ENCODE measurements around the gene KIF26B.

Gene KIF26B

GRCh38 chr1:245466261-245466660 lies 311.5 kb downstream of the KIF26B start:
- WGBS (ENCODE audit: insufficient coverage), result 71% methylated on average over 7 of the region's 7 CpGs
- H3K27me3 ChIP-seq (replicated peaks in 2 of 5; ENCODE audit: control insufficient read depth in 4 of 5, insufficient read depth in 5 of 5, low read length in 4 of 5), result peaks cover 0 to 4% (median 0%) of the 10 kb centered on the region in 5 experiments
- ChIA-PET CTCF (interaction anchor here (0.6 kb wide), 1 partner anchor 760 kb away, joined by 3 read pairs; no protein-coding TSS in a partner anchor), POLR2A (no interaction called here)
- H3K4me3 ChIP-seq (ENCODE audit: control insufficient read depth in 1 of 7, extremely low read depth in 1 of 7, insufficient read depth in 4 of 7, low read depth in 2 of 7, low read length in 6 of 7), result no peak overlapping the region
- no peak for DNase-seq
- no peaks in the 10 kb centered on the region for H3K36me3 ChIP-seq (ENCODE audit: control insufficient read depth in 4 of 4, insufficient read depth in 4 of 4, low read length in 3 of 4)
- H3K4me1 ChIP-seq (ENCODE audit: control extremely low read depth in 1 of 4, control insufficient read depth in 4 of 4, insufficient read depth in 4 of 4, low read length in 3 of 4), result no peaks in the 10 kb centered on the region
- H3K9me3 ChIP-seq (ENCODE audit: control extremely low read depth in 1 of 5, control insufficient read depth in 4 of 5, insufficient read depth in 2 of 5, low read depth in 1 of 5, low read length in 4 of 5), result no peaks in the 10 kb centered on the region
- H3K27ac ChIP-seq (ENCODE audit: insufficient read depth in 1 of 2, low read depth in 1 of 2, low read length in 2 of 2, poor library complexity in 1 of 2, severe bottlenecking in 2 of 2), result no peak overlapping the region

GRCh38 chr1:245467804-245468203 lies 313.0 kb downstream of the KIF26B start:
- H3K9me3 ChIP-seq (ENCODE audit: control extremely low read depth in 1 of 5, control insufficient read depth in 4 of 5, insufficient read depth in 2 of 5, low read depth in 1 of 5, low read length in 4 of 5), result no peaks in the 10 kb centered on the region
- DNase-seq, result no peak
- H3K4me1 ChIP-seq (ENCODE audit: control extremely low read depth in 1 of 4, control insufficient read depth in 4 of 4, insufficient read depth in 4 of 4, low read length in 3 of 4), result no peaks in the 10 kb centered on the region
- H3K36me3 ChIP-seq (ENCODE audit: control insufficient read depth in 4 of 4, insufficient read depth in 4 of 4, low read length in 3 of 4), result no peaks in the 10 kb centered on the region
- POLR2A ChIA-PET, result no interaction called here
- no peak overlapping the region for H3K4me3 ChIP-seq (ENCODE audit: control insufficient read depth in 1 of 7, extremely low read depth in 1 of 7, insufficient read depth in 4 of 7, low read depth in 2 of 7, low read length in 6 of 7)
- no peak overlapping the region for H3K27ac ChIP-seq (ENCODE audit: insufficient read depth in 1 of 2, low read depth in 1 of 2, low read length in 2 of 2, poor library complexity in 1 of 2, severe bottlenecking in 2 of 2)
- peaks cover 0 to 4% (median 0%) of the 10 kb centered on the region in 5 experiments for H3K27me3 ChIP-seq (replicated peaks in 2 of 5; ENCODE audit: control insufficient read depth in 4 of 5, insufficient read depth in 5 of 5, low read length in 4 of 5)
- CTCF ChIA-PET, result no interaction called here
- WGBS (ENCODE audit: insufficient coverage), result no CpG with 5 or more reads among the region's 1 CpG

GRCh38 chr1:245469006-245469405 lies 314.2 kb downstream of the KIF26B start:
- Histone ChIP-seq H3K9me3 (ENCODE audit: control extremely low read depth in 1 of 5, control insufficient read depth in 4 of 5, insufficient read depth in 2 of 5, low read depth in 1 of 5, low read length in 4 of 5) (no peaks in the 10 kb centered on the region), H3K4me3 (ENCODE audit: control insufficient read depth in 1 of 7, extremely low read depth in 1 of 7, insufficient read depth in 4 of 7, low read depth in 2 of 7, low read length in 6 of 7) (no peak overlapping the region), H3K27ac (ENCODE audit: insufficient read depth in 1 of 2, low read depth in 1 of 2, low read length in 2 of 2, poor library complexity in 1 of 2, severe bottlenecking in 2 of 2) (no peak overlapping the region), H3K36me3 (ENCODE audit: control insufficient read depth in 4 of 4, insufficient read depth in 4 of 4, low read length in 3 of 4) (no peaks in the 10 kb centered on the region), H3K4me1 (ENCODE audit: control extremely low read depth in 1 of 4, control insufficient read depth in 4 of 4, insufficient read depth in 4 of 4, low read length in 3 of 4) (no peaks in the 10 kb centered on the region), H3K27me3 (replicated peaks in 2 of 5; ENCODE audit: control insufficient read depth in 4 of 5, insufficient read depth in 5 of 5, low read length in 4 of 5) (peaks cover 0 to 3% (median 0%) of the 10 kb centered on the region in 5 experiments)
- ChIA-PET POLR2A (interaction anchor here (0.5 kb wide), 1 partner anchor 340 kb away, joined by 3 read pairs; no protein-coding TSS in a partner anchor), CTCF (no interaction called here)
- 87% methylated on average over 5 of the region's 6 CpGs for WGBS (ENCODE audit: insufficient coverage)
- no peak for DNase-seq

- H3K4me3 ChIP-seq (ENCODE audit: control insufficient read depth in 1 of 7, extremely low read depth in 1 of 7, insufficient read depth in 4 of 7, low read depth in 2 of 7, low read length in 6 of 7), result no peak overlapping the region
- 91% methylated on average over 5 of the region's 6 CpGs for WGBS (ENCODE audit: insufficient coverage)
- POLR2A ChIA-PET, result no interaction called here
Measured at GRCh38 chr1:245469734-245470133, 314.9 kb downstream of the KIF26B start.

GRCh38 chr1:245475126-245475525 lies 320.3 kb downstream of the KIF26B start:
- no peak for DNase-seq
- 100% methylated on average over 5 of the region's 7 CpGs for WGBS (ENCODE audit: insufficient coverage)
- Histone ChIP-seq H3K4me3 (ENCODE audit: control insufficient read depth in 1 of 7, extremely low read depth in 1 of 7, insufficient read depth in 4 of 7, low read depth in 2 of 7, low read length in 6 of 7) (no peak overlapping the region), H3K27ac (ENCODE audit: insufficient read depth in 1 of 2, low read depth in 1 of 2, low read length in 2 of 2, poor library complexity in 1 of 2, severe bottlenecking in 2 of 2) (no peak overlapping the region), H3K9me3 (ENCODE audit: control extremely low read depth in 1 of 5, control insufficient read depth in 4 of 5, insufficient read depth in 2 of 5, low read depth in 1 of 5, low read length in 4 of 5) (no peaks in the 10 kb centered on the region), H3K36me3 (ENCODE audit: control insufficient read depth in 4 of 4, insufficient read depth in 4 of 4, low read length in 3 of 4) (no peaks in the 10 kb centered on the region), H3K4me1 (ENCODE audit: control extremely low read depth in 1 of 4, control insufficient read depth in 4 of 4, insufficient read depth in 4 of 4, low read length in 3 of 4) (no peaks in the 10 kb centered on the region), H3K27me3 (replicated peaks in 2 of 5; ENCODE audit: control insufficient read depth in 4 of 5, insufficient read depth in 5 of 5, low read length in 4 of 5) (no peaks in the 10 kb centered on the region)
- POLR2A ChIA-PET, result no interaction called here
- CTCF ChIA-PET, result no interaction called here

More at GRCh38 chr1:245469734-245470133, 314.9 kb downstream of the KIF26B start:
- CTCF ChIA-PET, result no interaction called here
- DNase-seq, result no peak
- no peaks in the 10 kb centered on the region for H3K9me3 ChIP-seq (ENCODE audit: control extremely low read depth in 1 of 5, control insufficient read depth in 4 of 5, insufficient read depth in 2 of 5, low read depth in 1 of 5, low read length in 4 of 5)
- H3K27ac ChIP-seq (ENCODE audit: insufficient read depth in 1 of 2, low read depth in 1 of 2, low read length in 2 of 2, poor library complexity in 1 of 2, severe bottlenecking in 2 of 2), result no peak overlapping the region
- H3K27me3 ChIP-seq (replicated peaks in 2 of 5; ENCODE audit: control insufficient read depth in 4 of 5, insufficient read depth in 5 of 5, low read length in 4 of 5), result peaks cover 0 to 3% (median 0%) of the 10 kb centered on the region in 5 experiments
- H3K36me3 ChIP-seq (ENCODE audit: control insufficient read depth in 4 of 4, insufficient read depth in 4 of 4, low read length in 3 of 4), result no peaks in the 10 kb centered on the region
- H3K4me1 ChIP-seq (ENCODE audit: control extremely low read depth in 1 of 4, control insufficient read depth in 4 of 4, insufficient read depth in 4 of 4, low read length in 3 of 4), result no peaks in the 10 kb centered on the region

GRCh38 chr1:245475961-245476516 lies 321.3 kb downstream of the KIF26B start:
- ChIA-PET POLR2A (no interaction called here), CTCF (no interaction called here)
- Histone ChIP-seq H3K27ac (ENCODE audit: insufficient read depth in 1 of 2, low read depth in 1 of 2, low read length in 2 of 2, poor library complexity in 1 of 2, severe bottlenecking in 2 of 2) (no peak overlapping the region), H3K36me3 (ENCODE audit: control insufficient read depth in 4 of 4, insufficient read depth in 4 of 4, low read length in 3 of 4) (no peaks in the 10 kb centered on the region), H3K4me1 (ENCODE audit: control extremely low read depth in 1 of 4, control insufficient read depth in 4 of 4, insufficient read depth in 4 of 4, low read length in 3 of 4) (no peaks in the 10 kb centered on the region), H3K4me3 (ENCODE audit: control insufficient read depth in 1 of 7, extremely low read depth in 1 of 7, insufficient read depth in 4 of 7, low read depth in 2 of 7, low read length in 6 of 7) (no peak overlapping the region), H3K9me3 (ENCODE audit: control extremely low read depth in 1 of 5, control insufficient read depth in 4 of 5, insufficient read depth in 2 of 5, low read depth in 1 of 5, low read length in 4 of 5) (no peaks in the 10 kb centered on the region), H3K27me3 (replicated peaks in 2 of 5; ENCODE audit: control insufficient read depth in 4 of 5, insufficient read depth in 5 of 5, low read length in 4 of 5) (no peaks in the 10 kb centered on the region)
- WGBS (ENCODE audit: insufficient coverage), result 94% methylated on average over 3 of the region's 6 CpGs
- DNase-seq, result no peak

GRCh38 chr1:245477941-245478340 lies 323.2 kb downstream of the KIF26B start:
- POLR2A ChIA-PET, result no interaction called here
- CTCF ChIA-PET, result no interaction called here
- Histone ChIP-seq H3K4me1 (ENCODE audit: control extremely low read depth in 1 of 4, control insufficient read depth in 4 of 4, insufficient read depth in 4 of 4, low read length in 3 of 4) (no peaks in the 10 kb centered on the region), H3K4me3 (ENCODE audit: control insufficient read depth in 1 of 7, extremely low read depth in 1 of 7, insufficient read depth in 4 of 7, low read depth in 2 of 7, low read length in 6 of 7) (no peak overlapping the region), H3K36me3 (ENCODE audit: control insufficient read depth in 4 of 4, insufficient read depth in 4 of 4, low read length in 3 of 4) (no peaks in the 10 kb centered on the region), H3K9me3 (ENCODE audit: control extremely low read depth in 1 of 5, control insufficient read depth in 4 of 5, insufficient read depth in 2 of 5, low read depth in 1 of 5, low read length in 4 of 5) (no peaks in the 10 kb centered on the region), H3K27ac (ENCODE audit: insufficient read depth in 1 of 2, low read depth in 1 of 2, low read length in 2 of 2, poor library complexity in 1 of 2, severe bottlenecking in 2 of 2) (no peak overlapping the region), H3K27me3 (replicated peaks in 2 of 5; ENCODE audit: control insufficient read depth in 4 of 5, insufficient read depth in 5 of 5, low read length in 4 of 5) (no peaks in the 10 kb centered on the region)
- WGBS (ENCODE audit: insufficient coverage), result 98% methylated on average over 5 of the region's 8 CpGs
- DNase-seq, result no peak

Data from common myeloid progenitor, CD34-positive (primary cell).